ENCODE measurements around the gene DPP4. TPM values are rescaled to one million over a fixed set of nuclear protein-coding genes. Genes with fewer than 3 reads are reported as not detected.

The DPP4 gene
- polyA plus RNA-seq, 1 experiment: 10.3 TPM

- Histone ChIP-seq H3K36me3 (ENCODE audit: control insufficient read depth, insufficient read depth, low read length) (no peaks in the 10 kb centered on the region), H3K4me3 (ENCODE audit: low read depth, low read length) (no peak overlapping the region), H3K27me3 (ENCODE audit: control insufficient read depth, insufficient read depth, low read length) (no peaks in the 10 kb centered on the region)
- POLR2A ChIA-PET: no interaction called here
- CTCF ChIA-PET: no interaction called here
- TF ChIP-seq CTCF (IDR thresholded peaks at IDR 0.05; ENCODE audit: insufficient read depth, low read depth, low read length): no peak
- no peak for DNase-seq (ENCODE audit: low read depth)
Measured at GRCh38 chr2:162113776-162114168, 39.8 kb upstream of the DPP4 start.

- H3K4me3 ChIP-seq (ENCODE audit: low read depth, low read length): no peak overlapping the region
- no peaks in the 10 kb centered on the region for H3K36me3 ChIP-seq (ENCODE audit: control insufficient read depth, insufficient read depth, low read length)
- no peak for TF ChIP-seq CTCF (IDR thresholded peaks at IDR 0.05; ENCODE audit: insufficient read depth, low read depth, low read length)
- ChIA-PET CTCF (interaction anchor here (0.8 kb wide), 1 partner anchor 105 kb away, joined by 3 read pairs; no protein-coding TSS in a partner anchor), POLR2A (no interaction called here)
- H3K27me3 ChIP-seq (ENCODE audit: control insufficient read depth, insufficient read depth, low read length): no peaks in the 10 kb centered on the region
- no peak for DNase-seq (ENCODE audit: low read depth)
Measured at GRCh38 chr2:162113088-162113775, 39.2 kb upstream of the DPP4 start.

- Histone ChIP-seq H3K27me3 (ENCODE audit: control insufficient read depth, insufficient read depth, low read length) (no peaks in the 10 kb centered on the region), H3K36me3 (ENCODE audit: control insufficient read depth, insufficient read depth, low read length) (no peaks in the 10 kb centered on the region), H3K4me3 (ENCODE audit: low read depth, low read length) (no peak overlapping the region)
- DNase-seq (ENCODE audit: low read depth): no peak
- POLR2A ChIA-PET: no interaction called here
- CTCF ChIA-PET: interaction anchor here (0.5 kb wide), 1 partner anchor 42 kb away, joined by 4 read pairs; no protein-coding TSS in a partner anchor
- TF ChIP-seq CTCF (IDR thresholded peaks at IDR 0.05; ENCODE audit: insufficient read depth, low read depth, low read length): no peak
Measured at GRCh38 chr2:162111958-162112850, 38.2 kb upstream of the DPP4 start.

GRCh38 chr2:162107361-162107901 is 33.4 kb upstream of the DPP4 start:
- ChIA-PET POLR2A (no interaction called here), CTCF (interaction anchor here (1.1 kb wide), 1 partner anchor 35 kb away, joined by 3 read pairs; no protein-coding TSS in a partner anchor)
- Histone ChIP-seq H3K4me3 (ENCODE audit: low read depth, low read length) (no peak overlapping the region), H3K36me3 (ENCODE audit: control insufficient read depth, insufficient read depth, low read length) (no peaks in the 10 kb centered on the region), H3K27me3 (ENCODE audit: control insufficient read depth, insufficient read depth, low read length) (no peaks in the 10 kb centered on the region)
- no peak for DNase-seq (ENCODE audit: low read depth)
- TF ChIP-seq CTCF (IDR thresholded peaks at IDR 0.05; ENCODE audit: insufficient read depth, low read depth, low read length): no peak

GRCh38 chr2:162106746-162107145 is 32.7 kb upstream of the DPP4 start:
- DNase-seq (ENCODE audit: low read depth): no peak
- H3K27me3 ChIP-seq (ENCODE audit: control insufficient read depth, insufficient read depth, low read length): no peaks in the 10 kb centered on the region
- TF ChIP-seq CTCF (IDR thresholded peaks at IDR 0.05; ENCODE audit: insufficient read depth, low read depth, low read length): no peak
- H3K36me3 ChIP-seq (ENCODE audit: control insufficient read depth, insufficient read depth, low read length): no peaks in the 10 kb centered on the region
- H3K4me3 ChIP-seq (ENCODE audit: low read depth, low read length): no peak overlapping the region
- ChIA-PET CTCF (interaction anchor here (0.9 to 1.1 kb wide), 2 partner anchors 34 to 99 kb away, joined by 3 to 4 read pairs; no protein-coding TSS in a partner anchor), POLR2A (no interaction called here)
